BJ (cell line): Measurements from ENCODE around the gene PLD1. TPM values are rescaled to one million over a fixed set of nuclear protein-coding genes. Genes with fewer than 3 reads are reported as not detected.

Source experiments
- CTCF ChIA-PET: fragments of 350-600 bp; formaldehyde crosslinking; extraction: SDS; loops from one replicate; lab custom pipeline; 2021; ENCODE audit warnings: antibody characterized with exemption, inconsistent platforms; lab: Yijun Ruan, JAX
- POLR2A ChIA-PET: fragments of 300-600 bp; sonication (Branson Sonifier 250); formaldehyde crosslinking; extraction: SDS; loops from one replicate; lab custom pipeline; 2021; ENCODE audit warnings: antibody characterized with exemption; lab: Charles Lee
- DNase-seq: peaks from one replicate; pipeline ENCODE4 v3.0.0-alpha.2; 2011; ENCODE audit warnings: low read depth
- H3K27me3 ChIP-seq: 2 replicates; pipeline ENCODE4 v1.6.0; 2011; ENCODE audit warnings: low read length; ENCODE audit not compliant: control insufficient read depth, insufficient read depth
- H3K36me3 ChIP-seq: 2 replicates; pipeline ENCODE4 v1.5.1; 2011; ENCODE audit warnings: low read length; ENCODE audit not compliant: control insufficient read depth, insufficient read depth
- H3K4me3 ChIP-seq: 2 replicates; pipeline ENCODE4 v1.5.1; 2011; ENCODE audit warnings: low read depth, mild to moderate bottlenecking, control low read depth, low read length
- polyA plus RNA-seq: library from polyadenylated mRNA; depleted of rRNA; stranded (reverse); fragments of >200 nt; gene quantifications from 2 replicates; pipeline ENCODE4 v1.2.3, GENCODE V29; 2011
- TF ChIP-seq, protein P1 (sequence below): IDR thresholded peaks from 2 replicates; pipeline ENCODE4 v1.5.1; 2011; ENCODE audit warnings: low read depth, mild to moderate bottlenecking, control low read depth, inconsistent platforms, low read length, moderate library complexity; ENCODE audit not compliant: insufficient read depth

PLD1 gene
- polyA plus RNA-seq, 1 experiment, result 6.4 TPM

DNA sequence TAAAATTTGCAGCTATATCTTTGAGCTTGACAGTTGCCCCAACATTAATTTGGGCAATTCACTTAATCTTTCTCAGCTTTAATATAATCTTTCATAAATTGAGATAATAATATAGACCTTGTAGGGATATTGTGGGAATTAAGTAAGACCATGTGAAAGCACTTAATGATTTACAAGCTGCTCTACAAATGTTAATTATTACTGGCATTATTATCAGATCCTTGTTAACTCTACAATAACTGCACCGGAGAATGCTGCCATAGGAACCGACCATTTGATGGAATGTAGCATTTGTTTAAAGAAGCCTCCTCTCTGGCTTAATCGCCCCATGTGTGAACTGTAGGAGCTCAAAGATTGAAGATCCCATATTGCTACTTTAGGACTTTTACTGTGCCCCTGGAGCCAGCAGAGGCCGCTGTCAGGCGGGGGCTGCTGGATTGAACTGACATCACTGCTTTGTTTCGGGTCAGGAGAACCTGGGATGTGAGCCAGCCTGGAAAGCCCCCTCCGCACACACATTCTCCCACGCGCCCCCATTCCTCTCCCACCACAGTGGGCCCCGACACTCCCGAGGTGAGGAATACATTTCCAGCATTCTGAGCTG lies 195.9 kb downstream of the PLD1 start:
- no peaks in the 10 kb centered on the region; the same call in 1 of the 2 replicates for H3K36me3 ChIP-seq
- CTCF ChIA-PET, result interaction anchor here (0.6 to 1.6 kb wide), 7 partner anchors 9 to 783 kb away, joined by 3 to 8 read pairs (median 4); no protein-coding TSS in a partner anchor
- no peak overlapping the region for H3K4me3 ChIP-seq
- no peaks in the 10 kb centered on the region for H3K27me3 ChIP-seq
- TF ChIP-seq, protein P1, sequence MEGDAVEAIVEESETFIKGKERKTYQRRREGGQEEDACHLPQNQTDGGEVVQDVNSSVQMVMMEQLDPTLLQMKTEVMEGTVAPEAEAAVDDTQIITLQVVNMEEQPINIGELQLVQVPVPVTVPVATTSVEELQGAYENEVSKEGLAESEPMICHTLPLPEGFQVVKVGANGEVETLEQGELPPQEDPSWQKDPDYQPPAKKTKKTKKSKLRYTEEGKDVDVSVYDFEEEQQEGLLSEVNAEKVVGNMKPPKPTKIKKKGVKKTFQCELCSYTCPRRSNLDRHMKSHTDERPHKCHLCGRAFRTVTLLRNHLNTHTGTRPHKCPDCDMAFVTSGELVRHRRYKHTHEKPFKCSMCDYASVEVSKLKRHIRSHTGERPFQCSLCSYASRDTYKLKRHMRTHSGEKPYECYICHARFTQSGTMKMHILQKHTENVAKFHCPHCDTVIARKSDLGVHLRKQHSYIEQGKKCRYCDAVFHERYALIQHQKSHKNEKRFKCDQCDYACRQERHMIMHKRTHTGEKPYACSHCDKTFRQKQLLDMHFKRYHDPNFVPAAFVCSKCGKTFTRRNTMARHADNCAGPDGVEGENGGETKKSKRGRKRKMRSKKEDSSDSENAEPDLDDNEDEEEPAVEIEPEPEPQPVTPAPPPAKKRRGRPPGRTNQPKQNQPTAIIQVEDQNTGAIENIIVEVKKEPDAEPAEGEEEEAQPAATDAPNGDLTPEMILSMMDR, result peak; percentile 67
- DNase-seq, result no peak
- POLR2A ChIA-PET, result no interaction called here

DNA sequence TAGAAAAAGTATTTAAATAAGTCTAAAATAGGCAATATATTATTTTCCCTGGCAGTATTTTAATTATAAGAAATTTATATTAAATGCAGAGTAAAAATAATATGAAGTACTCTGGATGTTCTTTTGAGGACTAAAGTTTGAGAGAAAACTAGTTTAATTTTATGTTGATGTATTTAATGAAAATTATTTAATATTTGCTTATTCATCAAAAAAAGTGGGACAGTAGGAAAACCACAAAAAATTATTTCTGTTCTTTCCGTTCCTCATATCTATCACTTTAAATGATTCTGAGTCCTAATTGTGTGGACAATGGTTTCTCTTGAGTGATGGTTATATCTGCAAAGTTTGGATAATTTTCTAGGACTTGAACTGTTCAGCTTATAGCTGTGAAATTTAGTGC lies 202.8 kb downstream of the PLD1 start:
- no peak overlapping the region for H3K4me3 ChIP-seq
- H3K36me3 ChIP-seq, result no peaks in the 10 kb centered on the region
- TF ChIP-seq, protein P1, result no peak
- no peak for DNase-seq
- ChIA-PET CTCF (no interaction called here), POLR2A (no interaction called here)
- no peaks in the 10 kb centered on the region for H3K27me3 ChIP-seq

DNA sequence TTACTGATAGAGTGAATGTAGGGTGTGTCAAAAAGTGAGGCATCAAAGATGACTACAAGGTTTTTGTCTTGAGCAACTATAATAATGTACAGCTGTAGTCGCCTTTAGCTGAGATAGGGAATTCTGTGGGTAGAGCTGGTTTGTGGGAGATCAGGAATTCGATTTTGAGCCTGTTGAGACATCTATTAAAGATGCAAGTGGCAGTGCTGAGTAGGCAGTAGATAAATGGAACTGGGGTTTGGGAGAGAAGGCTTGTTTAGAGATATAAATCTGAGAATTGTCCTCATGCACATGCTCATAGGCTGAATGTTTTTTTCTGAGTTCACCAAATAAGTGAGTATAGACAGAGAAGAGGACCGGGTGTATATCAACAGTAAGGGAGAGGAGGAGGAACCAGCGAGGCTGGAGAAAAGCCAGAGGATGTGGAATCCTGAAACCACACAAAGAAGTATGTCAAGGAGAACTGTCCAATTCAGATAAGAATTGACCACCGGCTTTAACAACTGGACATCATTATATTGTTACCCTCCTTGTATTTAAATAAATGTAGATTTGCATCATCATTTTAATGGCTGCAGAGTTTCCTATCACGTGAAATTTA lies 204.0 kb downstream of the PLD1 start:
- ChIA-PET POLR2A (no interaction called here), CTCF (interaction anchor here (1.9 kb wide), 1 partner anchor 8 kb away, joined by 6 read pairs; no protein-coding TSS in a partner anchor)
- H3K4me3 ChIP-seq, result no peak overlapping the region
- no peaks in the 10 kb centered on the region for H3K27me3 ChIP-seq
- TF ChIP-seq, protein P1, result no peak
- no peak for DNase-seq
- no peaks in the 10 kb centered on the region for H3K36me3 ChIP-seq

DNA sequence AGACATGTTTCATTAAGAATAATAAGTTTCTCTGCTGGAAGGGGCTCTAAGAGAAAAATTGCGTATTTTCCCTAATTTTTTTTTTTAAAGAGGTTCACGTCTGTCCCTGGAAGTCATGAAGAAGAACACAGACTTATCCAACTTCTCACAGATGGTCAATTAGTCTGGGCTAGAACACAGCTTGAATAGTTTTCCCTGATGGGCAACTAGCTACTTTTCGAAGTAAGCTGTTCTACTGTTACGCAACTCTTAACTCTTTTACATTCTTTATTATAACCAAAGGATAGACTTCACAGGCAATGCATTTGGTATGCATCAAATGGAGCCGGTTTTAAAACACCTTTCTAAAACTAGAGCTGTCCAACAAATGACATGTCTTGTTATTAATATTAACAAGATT lies 205.9 kb downstream of the PLD1 start:
- TF ChIP-seq, protein P1, result no peak
- Histone ChIP-seq H3K4me3 (no peak overlapping the region), H3K27me3 (no peaks in the 10 kb centered on the region), H3K36me3 (no peaks in the 10 kb centered on the region)
- ChIA-PET POLR2A (no interaction called here), CTCF (interaction anchor here (1.9 kb wide), 1 partner anchor 10 kb away, joined by 6 read pairs; no protein-coding TSS in a partner anchor)
- DNase-seq, result no peak

DNA sequence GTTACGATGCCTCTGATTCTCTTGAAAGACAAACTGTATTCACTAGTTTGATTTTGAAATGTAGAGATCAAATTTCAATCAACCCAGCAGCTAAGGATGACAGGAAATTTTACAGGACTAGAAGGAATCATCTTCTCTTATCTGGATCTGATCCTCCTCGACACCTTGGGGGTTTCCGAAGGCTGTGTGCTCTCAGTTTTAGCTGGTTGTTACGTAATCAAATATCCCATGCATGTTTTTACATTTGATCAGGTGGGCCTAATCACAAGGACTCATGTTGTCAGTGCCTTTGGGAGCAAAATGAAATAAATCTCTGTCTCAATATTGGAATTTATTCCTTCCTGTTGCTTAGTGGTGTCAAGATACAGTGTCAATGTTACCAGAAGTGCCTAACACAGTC lies 208.2 kb downstream of the PLD1 start:
- no peak for DNase-seq
- TF ChIP-seq, protein P1, result no peak
- Histone ChIP-seq H3K4me3 (no peak overlapping the region), H3K36me3 (no peaks in the 10 kb centered on the region), H3K27me3 (no peaks in the 10 kb centered on the region)
- POLR2A ChIA-PET, result no interaction called here
- CTCF ChIA-PET, result interaction anchor here (2.7 kb wide), 1 partner anchor 12 kb away, joined by 8 read pairs; no protein-coding TSS in a partner anchor
